Activated CD4-positive, alpha-beta T cell treated with anti-CD3 and anti-CD28 coated beads for 4 hours (primary cell): ENCODE data around the gene DAPK1.
A peak's percentile ranks its signal among the peaks of the same experiment; 100 is the strongest.

ENCODE experiments used
- DNase-seq, 2 donors: peaks; one replicate each; pipeline ENCODE4 v3.0.0-alpha.2; 2020

Gene DAPK1

DNA sequence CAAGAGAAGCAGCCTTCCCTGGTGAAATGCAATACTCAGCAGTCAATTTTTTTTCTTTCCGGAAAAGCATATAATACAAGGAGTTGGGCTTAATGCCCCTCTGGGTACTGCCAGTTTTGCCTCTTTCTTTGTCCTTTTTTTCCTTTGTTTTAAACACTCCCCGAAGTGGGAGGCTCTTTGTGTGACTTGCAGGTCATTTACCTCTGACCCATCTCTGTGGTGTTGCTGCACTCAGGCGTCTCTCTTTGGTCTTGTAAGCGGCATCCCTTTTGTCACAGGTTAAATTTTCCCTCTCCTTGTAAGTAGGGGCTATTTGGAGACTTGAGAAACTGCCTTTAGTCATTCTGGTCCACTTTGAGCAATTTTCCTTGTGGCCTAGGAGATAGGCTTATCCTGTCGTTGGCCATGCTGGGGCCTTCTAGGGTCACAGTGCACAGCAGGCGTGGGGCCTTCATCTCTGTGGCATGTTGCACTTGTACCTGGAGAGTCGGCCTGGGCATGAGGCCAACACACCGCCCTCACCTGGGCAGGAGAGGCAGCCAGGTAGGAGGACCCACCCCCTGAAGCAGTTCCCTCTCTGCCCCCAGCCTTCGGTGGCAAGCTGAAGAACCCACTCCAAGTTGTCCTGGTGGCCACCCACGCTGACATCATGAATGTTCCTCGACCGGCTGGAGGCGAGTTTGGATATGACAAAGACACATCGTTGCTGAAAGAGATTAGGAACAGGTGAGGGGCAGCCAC, 200.6 kb downstream of the DAPK1 start:
- DNase-seq = no peak

DNA sequence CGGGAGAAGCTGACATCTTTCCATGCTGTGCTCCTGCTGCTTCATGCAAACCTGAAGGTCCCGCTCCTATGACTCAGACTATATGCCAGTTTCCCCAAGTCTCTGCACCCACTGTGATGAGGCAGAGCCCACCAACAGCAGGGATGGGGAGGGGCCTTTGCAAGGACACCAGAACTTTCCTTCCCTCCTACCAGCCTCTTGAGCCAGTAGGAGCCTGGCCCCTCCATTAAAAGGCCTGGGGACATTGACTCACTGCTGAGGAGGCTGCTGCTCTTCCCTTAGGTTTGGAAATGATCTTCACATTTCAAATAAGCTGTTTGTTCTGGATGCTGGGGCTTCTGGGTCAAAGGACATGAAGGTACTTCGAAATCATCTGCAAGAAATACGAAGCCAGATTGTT, 202.2 kb downstream of the DAPK1 start:
- no peak for DNase-seq

DNA sequence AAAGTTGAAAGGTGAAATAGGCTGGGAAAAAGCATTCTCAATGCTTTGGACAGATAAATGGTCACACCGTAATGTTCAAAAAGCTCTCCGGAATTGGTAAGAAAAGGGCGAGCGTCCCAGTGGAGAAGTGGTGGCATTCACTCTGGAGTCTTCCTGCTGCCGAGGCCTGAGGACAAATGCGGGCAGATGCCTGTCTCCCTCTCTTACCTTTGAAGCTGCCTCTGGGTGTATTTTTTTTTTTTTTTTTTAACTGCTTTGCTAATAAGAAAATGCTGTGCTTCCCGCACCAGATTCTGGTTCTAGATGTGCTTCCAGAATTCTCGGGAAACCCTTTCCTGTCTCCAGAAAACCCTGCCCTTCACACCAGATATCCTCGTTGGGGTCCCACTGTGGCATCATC, 203.8 kb downstream of the DAPK1 start:
- no peak for DNase-seq

DNA sequence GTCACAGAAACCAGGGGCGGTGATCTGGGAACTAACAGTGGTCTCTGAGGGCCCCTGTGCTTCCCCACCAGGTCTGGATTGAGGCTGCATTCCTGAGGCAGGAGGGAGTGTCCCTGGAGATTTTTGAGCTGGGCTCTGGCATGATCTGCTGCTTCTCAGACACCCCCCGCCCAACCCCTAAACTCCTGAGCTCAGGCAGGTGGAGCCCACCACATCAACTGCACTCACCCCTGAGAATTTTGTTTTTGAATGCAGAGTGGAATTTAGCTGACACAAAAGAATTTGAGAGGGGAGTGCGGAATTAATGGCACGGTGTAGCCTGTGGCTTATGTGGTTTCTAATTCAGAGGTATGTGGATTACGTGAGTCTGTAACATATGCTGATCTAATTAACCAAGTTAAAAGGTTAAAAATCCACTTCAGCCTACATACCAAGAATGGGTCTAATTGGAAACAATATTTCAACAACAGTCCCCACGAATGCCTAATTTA, 204.3 kb downstream of the DAPK1 start:
- no peak for DNase-seq

DNA sequence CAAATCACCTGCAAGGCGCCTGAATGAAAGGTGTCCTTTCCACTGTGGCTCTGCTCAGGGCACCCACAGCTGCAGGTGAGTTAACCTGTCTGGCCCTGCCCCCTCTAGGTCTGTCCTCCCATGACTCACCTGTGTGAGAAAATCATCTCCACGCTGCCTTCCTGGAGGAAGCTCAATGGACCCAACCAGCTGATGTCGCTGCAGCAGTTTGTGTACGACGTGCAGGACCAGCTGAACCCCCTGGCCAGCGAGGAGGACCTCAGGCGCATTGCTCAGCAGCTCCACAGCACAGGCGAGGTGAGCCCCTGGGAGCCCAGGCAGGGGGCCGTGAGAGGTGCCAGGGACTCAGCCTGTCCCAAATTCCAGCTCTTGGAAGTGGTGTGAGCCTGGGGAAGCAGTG, 205.3 kb downstream of the DAPK1 start:
- DNase-seq = no peak

DNA sequence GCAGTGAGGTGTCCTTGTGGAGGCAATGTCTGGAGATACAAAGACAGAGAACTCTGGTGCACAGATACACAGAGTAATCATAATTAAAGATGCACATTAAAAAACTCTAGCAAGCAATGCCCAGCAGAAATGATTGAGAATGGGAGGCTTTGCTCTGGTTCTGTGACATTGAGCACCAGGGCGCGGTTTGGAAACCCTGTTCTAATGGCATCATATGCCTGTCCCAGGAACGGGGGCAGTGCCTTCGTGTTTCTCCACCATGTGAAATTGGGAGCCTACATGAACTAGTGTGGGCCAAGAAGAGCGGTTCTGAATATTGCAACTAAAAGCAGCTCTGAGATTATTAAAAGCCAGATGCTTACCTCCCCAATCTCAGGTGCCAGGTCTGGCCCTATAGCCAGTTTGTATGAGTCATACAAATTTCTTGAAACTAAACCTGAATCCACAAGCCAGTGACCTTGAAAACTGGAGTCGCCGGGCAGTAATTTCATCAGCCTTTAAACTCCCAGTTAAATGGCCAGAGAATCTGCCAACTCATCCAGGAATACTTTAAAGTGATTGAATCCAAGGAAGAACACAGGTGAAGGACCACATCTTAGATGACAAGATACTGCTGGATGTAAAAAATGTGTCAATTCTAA, 206.1 kb downstream of the DAPK1 start:
- DNase-seq = no peak

DNA sequence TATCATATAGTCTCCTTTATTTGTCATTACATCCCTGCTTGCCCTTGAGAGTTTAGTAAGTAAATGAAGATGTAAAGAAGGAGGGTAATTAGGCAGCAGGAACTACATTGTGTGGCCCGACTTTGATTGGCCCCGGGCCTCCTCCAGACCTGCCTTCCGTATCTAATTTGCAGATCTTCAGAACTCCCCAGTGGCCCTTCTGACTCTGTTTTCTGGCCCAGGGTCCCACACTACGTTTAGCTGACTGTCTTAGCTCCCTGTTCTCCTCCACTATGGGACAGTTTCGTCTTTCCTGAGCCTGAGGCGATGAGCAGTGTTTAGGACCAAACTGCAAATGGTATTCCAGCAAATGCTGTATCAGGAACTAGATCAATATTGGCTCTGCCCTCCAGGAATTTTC, 206.7 kb downstream of the DAPK1 start:
- no peak for DNase-seq

DNA sequence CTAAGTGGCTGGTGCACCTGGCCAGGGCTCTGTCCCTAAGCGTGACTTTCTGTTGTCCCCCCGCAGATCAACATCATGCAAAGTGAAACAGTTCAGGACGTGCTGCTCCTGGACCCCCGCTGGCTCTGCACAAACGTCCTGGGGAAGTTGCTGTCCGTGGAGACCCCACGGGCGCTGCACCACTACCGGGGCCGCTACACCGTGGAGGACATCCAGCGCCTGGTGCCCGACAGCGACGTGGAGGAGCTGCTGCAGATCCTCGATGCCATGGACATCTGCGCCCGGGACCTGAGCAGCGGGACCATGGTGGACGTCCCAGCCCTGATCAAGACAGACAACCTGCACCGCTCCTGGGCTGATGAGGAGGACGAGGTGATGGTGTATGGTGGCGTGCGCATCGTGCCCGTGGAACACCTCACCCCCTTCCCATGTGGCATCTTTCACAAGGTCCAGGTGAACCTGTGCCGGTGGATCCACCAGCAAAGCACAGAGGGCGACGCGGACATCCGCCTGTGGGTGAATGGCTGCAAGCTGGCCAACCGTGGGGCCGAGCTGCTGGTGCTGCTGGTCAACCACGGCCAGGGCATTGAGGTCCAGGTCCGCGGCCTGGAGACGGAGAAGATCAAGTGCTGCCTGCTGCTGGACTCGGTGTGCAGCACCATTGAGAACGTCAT, 208.5 kb downstream of the DAPK1 start:
- no peak for DNase-seq

DNA sequence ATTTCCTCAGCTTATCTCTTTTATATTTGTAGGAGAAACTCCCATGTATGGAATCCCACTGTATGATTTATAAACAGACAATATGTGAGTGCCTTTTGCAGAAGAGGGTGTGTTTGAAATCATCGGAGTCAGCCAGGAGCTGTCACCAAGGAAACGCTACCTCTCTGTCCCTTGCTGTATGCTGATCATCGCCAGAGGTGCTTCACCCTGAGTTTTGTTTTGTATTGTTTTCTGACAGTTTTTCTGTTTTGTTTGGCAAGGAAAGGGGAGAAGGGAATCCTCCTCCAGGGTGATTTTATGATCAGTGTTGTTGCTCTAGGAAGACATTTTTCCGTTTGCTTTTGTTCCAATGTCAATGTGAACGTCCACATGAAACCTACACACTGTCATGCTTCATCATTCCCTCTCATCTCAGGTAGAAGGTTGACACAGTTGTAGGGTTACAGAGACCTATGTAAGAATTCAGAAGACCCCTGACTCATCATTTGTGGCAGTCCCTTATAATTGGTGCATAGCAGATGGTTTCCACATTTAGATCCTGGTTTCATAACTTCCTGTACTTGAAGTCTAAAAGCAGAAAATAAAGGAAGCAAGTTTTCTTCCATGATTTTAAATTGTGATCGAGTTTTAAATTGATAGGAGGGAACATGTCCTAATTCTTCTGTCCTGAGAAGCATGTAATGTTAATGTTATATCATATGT, 210.3 kb downstream of the DAPK1 start:
- no peak for DNase-seq

DNA sequence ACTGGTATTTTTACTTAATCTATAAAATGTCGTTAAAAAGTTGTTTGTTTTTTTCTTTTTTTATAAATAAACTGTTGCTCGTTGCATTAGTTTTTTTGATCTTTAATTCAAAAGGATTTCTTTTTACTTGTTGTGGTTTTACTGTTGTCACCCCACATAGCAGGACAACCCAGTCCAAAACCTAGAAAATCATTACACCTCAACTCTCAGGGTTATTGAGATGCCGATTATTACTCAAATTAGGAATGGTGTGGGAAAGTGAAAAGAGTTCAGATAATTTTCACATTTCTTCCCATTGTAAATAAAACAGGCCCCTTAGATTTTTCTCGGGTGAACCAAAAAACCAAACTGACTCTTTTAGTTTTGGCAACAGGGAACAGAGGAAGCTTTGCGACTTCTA, 210.9 kb downstream of the DAPK1 start:
- no peak for DNase-seq

DNA sequence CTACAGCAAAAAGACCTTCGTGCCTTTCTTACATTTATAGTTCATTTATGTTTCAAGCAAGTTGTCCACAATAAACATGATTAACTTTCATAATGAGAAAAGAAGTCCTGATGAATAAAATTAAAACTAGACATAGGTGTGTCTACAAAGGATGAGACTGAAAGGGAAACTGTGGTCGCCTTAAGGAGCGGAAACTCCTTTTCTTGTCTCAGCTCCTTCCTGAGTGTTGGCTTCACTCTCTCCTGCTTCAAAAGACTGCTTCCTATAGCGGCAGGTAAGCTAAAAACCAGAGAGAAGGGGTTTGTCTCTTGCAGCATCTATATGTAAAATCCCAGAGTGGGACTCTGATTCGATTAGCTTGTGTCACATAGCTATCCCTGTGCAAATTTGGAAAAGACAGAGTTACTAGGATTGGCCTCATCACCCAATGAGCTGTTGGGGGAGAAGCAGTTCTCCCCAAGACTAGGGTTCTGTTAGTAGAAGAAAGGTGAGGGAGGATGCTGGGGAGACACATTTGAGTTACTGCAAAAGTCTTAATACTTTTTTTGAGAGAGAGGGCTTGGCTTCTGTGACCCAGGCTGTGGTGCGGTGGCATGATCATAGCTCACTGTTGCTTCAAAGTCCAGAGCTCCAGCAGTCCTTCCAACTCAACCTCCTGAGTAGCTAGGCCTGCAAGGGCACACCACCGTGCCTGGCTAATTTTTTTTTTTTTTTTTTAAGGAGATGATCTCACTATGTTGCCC, 211.5 kb downstream of the DAPK1 start:
- DNase-seq = no peak

DNA sequence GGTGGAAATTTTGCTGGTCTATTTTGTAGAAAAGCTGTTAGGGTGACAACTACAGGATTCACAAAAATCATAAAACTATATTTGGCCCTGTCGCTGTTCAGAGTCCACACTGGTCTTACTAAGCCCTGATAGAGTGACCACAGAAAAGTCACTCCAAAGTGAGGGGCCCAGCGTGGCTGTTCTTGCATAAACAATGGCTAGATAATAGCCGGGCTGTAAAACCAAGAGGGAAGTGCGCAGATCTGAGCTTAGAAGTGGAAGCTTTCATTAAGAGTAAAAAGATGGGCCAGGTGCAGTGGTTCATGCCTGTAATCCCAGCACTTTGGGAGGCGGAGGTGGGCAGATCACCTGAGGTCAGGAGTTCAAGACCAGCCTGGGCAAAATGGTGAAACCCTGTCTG, 212.8 kb downstream of the DAPK1 start:
- DNase-seq = no peak

DNA sequence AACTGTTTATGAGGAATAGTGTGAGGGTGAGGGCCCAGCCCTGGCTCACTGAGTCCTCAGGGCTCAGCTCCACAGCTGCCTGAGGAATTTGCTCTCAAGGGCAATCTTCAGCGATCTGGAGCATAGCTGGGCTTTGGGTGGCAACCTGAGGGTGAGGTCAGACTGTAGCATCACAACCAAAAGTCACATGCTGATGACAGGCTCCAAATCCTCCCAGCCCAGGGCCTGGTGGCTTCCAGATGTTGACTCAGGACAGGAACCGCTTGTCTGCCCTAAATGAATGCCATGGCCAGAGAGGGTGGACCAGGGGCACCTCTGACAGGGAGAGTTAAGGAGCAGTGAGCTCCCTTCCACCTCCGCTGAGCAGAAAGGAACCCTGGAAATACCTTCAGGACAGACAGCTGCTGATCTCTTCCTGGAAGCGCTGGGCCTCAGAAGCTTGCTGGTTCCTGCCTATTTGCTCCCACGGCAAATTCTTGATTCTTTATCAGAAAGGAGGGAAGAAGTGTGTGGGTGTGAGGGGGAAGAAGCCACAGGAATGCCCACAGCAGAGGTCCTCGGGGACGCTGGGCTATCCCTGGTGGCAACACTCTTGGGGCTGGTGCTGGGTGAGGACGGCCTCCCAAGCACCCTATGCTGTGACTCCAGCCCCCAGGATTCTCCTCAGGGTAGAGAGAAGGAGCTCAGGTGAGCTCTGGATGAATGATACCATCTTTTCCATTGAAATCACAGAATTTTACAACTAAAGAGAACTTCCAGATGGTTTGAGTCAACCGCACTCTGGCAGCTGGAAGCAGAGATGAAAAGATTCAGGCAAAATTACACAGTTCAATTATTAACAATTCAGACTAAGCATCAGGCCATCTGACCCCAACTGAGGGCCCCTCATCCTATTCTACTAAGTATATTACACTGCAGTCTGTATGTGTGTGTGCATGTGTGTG, 214.5 kb downstream of the DAPK1 start:
- DNase-seq = no peak

DNA sequence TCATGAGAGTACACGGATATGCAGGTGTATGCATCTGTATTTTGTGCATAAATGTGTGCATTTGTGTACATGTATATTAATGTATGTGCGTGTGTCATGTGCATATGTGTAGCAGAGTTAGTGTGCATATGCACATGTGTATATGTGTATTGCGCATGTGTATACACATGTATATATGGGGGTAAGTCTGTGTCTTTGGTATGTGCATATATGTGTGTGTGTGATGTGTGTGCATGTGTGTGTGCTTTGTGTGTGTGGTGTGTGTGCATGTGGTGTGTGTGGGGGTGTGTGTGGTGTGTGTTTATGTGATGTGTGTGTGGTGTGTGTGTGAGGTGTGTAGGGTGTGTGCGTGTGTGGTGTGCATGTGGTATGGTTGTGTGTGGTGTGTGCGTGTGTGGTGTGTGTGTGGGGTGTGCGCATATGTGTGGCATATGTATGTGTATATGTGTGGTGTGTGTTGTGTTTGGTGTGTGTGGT, 215.2 kb downstream of the DAPK1 start:
- DNase-seq = no peak

DNA sequence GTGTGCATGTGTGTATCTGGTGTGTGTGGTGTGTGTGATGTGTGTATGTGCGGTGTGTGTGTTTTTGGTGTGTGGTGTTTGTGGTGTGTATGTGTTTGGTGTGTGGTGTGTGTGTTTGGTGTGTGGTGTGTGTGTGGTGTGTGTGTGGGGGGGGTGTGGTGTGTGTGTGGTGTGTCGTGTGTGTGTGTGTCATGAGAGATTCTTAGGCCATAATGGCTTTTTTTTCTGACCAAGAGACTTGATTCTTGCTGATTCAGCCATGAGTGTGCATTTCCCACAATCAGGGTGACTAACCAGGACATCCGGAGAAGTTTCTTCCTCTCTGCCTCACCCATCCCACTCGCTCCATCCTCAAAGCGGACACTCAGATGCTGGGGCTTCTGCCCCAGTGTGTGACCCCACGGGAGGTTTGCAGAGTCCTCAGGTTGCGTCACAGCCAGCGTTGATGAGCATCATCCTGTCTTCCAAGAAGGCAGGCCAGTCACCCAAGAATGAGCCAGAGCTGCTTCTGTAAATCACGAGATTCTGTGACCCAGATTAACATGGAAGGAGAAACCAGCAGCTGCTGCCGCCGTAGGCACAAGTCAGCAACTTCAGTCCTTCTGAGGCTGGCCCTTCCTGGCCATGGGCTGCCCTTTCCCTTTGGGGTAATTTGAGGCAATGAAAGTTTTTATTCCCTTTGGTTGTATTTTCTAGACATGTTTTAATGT, 215.8 kb downstream of the DAPK1 start:
- DNase-seq = peak; percentile 44 to 51

DNA sequence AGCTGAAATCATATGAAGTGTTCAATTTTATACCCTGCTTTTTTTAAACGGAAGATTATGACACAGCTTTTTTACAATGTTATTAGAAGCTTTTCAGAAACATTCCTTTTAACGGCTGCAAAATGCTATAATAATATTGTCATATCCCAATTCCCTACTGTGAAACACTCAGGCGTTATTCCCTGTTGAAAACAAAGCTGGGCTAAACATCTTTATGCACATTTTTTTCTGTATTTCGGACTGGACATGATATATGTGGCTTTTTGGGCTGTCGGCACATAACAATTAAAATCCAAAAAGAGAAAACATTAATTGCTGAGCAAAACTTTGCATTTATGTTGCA, 216.3 kb downstream of the DAPK1 start:
- no peak for DNase-seq

DNA sequence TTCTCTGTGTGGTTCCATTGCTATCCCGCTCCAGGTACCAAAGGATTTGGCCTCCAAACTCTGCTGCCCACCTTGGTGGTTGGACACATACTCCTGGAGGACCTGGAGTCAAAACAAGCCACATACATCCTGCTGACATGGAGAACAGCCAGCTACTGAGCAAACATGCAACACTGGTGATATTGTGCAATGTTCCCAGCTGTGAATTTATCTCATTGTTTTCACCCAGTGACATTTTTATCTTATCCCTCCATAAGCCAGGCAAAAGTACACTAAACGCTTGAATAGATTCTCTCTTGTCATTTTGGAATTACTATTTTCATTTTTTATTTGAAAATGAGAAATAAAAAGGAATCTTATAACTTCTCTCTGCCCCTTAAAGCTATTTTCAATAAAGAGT, 217.2 kb downstream of the DAPK1 start:
- no peak for DNase-seq

DNA sequence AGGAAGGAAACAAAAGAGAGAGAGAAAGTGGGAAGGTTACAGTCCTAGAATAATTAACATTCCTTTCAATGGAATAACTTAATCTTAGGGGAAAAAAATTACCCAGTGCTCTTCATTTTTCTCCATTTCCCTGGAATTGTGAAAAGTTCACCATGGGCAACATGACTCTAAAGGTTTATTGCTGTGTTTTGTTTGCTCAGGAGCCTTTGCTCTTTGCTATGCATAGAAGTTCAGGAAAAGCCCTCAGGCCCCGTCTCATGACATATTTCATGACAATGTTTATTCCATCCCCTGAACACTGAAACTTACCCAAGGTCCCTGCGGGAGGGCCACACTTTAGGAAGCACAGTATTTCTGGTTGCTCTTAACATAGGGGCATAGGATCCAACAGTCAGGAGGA, 218.5 kb downstream of the DAPK1 start:
- no peak for DNase-seq

DNA sequence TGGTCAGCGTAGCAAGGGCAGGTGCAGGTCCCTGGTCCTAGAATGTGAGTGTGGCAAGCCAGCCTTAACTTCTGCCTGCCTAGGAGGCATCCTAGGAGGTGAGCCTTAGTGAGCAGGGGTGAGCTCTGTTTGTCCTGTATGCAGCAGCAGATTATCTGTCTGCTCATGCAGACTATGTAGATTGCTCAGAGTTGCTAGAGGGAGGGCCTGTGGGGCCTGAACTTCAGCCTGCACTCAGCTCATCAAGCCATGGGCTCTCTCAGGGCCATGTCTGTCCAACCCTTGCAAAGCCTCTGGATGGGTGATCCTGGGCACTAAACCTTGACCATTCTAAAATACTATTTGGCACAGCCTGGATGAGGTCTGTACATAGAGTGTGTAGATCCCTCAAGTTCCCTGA, 219.8 kb downstream of the DAPK1 start:
- DNase-seq = no peak

DNA sequence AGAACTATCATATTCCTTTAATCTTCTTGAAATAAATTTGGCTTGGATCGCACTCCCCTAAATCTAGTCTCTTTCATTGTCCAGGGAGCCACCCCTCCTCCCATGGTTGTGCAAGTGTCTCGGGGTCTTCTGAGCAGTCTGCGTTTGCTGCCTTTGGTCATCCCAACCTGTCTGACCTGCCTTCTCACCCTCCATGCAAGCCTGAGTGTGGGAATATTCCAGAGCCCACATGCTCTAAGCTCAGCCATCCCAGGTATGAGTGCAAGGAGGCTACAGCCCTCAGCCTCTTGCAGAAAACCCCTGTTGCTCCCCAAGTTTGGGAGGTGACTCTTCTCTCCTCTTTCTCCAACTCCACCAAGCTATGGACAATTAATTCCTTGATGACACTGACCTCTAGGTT, 220.6 kb downstream of the DAPK1 start:
- no peak for DNase-seq
